Breast epithelium (tissue), 3 donors: Measurements from ENCODE around the gene RIMKLB.

Source experiments
- CTCF ChIP-seq, 3 donors: fragments of 450-650 bp; IDR thresholded peaks; one replicate each; pipeline ENCODE4 v1.5.1; 2016 to 2017; ENCODE audit warnings: antibody characterized with exemption in 3 of 3, mild to moderate bottlenecking in 3 of 3, moderate library complexity in 3 of 3
- POLR2A ChIP-seq: fragments of 450-650 bp; IDR thresholded peaks from one replicate; pipeline ENCODE4 v1.6.1; 2016; ENCODE audit warnings: antibody characterized with exemption, mild to moderate bottlenecking, moderate library complexity
- POLR2AphosphoS5 ChIP-seq, 3 donors: sonication (generic); formaldehyde crosslinking; IDR thresholded peaks; one replicate each; pipeline ENCODE4 v1.6.1; 2017; ENCODE audit warnings: antibody characterized with exemption in 3 of 3

- TF ChIP-seq CTCF (IDR thresholded peaks at IDR 0.05): no peak
- TF ChIP-seq POLR2AphosphoS5 (IDR thresholded peaks at IDR 0.05): no peak
- TF ChIP-seq POLR2A: no peak
Observed at GRCh38 chr12:8813572-8814357, 116.0 kb downstream of the RIMKLB start.
